Heart left ventricle (tissue), 13 donors: Measurements from ENCODE around the gene ADCY5.

Source experiments
- CTCF ChIP-seq, 12 donors: fragments of 200-600 bp; sonication (generic) in 4 of 12; IDR thresholded peaks; one replicate each; pipeline versions ENCODE4 v1.5.0 to v1.8.0; 2018 to 2022; ENCODE audit warnings: antibody characterized with exemption in 12 of 12, mild to moderate bottlenecking in 5 of 12
- POLR2A ChIP-seq, 2 donors: fragments of 450-650 bp; IDR thresholded peaks; one replicate each; pipeline ENCODE4 v1.6.1; 2017; ENCODE audit warnings: antibody characterized with exemption in 2 of 2, mild to moderate bottlenecking in 2 of 2, moderate library complexity in 2 of 2
- donor health status: ischemic (EF 13 %, LVEDD 7.1; RV severe dilation, severe dysfunction).
- donor health status: DM: no; HTN: yes; CAD: no.
- donor health status: DM: no; HTN: no; CAD: no.
- donor health status: ischemic (EF 25% LVEDD 6.9; RV normal size, moderate dysfunction).
- donor health status: ischemic (EF 25% LVEDD 5.7; RV mildly dilated, moderate dysfunction).
- donor health status: ischemic (EF 35%, LVEDD 5.7; RV mildly dilated, moderate dysfunction).
- donor health status: nonischemic (EF 11% LVEDD 7.7; RV severe dilation, severe dysfunction).
- donor health status: DM: yes; HTN: yes; CAD: no.
- donor health status: PGD.
- donor health status: ischemic (EF 29% LVEDD 5.4; RV normal size, mild dysfunction).
- donor health status: nonischemic (EF 23%, LVEDD 6.1; RV moderate dilation, normal function).

- TF ChIP-seq CTCF (IDR thresholded peaks at IDR 0.05): no peak
- TF ChIP-seq POLR2A (IDR thresholded peaks at IDR 0.05): no peak
Measured at GRCh38 chr3:123330441-123330991, 118.4 kb downstream of the ADCY5 start.
